K562 (cell line): ENCODE measurements around the gene LRRK2.

Experiments
- ARID3A ChIP-seq: IDR thresholded peaks from 2 replicates; pipeline ENCODE4 v1.6.1; 2012; ENCODE audit warnings: low read depth, low read length, improper control_type of control experiment, borderline replicate concordance
- CHD2 ChIP-seq: IDR thresholded peaks from 2 replicates; pipeline ENCODE4 v1.6.1; 2011; ENCODE audit warnings: low read depth, low read length
- FOXP4 ChIP-seq: sonication (generic); formaldehyde crosslinking; IDR thresholded peaks from 2 replicates; pipeline ENCODE4 v1.8.0; 2022; ENCODE audit warnings: mild to moderate bottlenecking, missing genetic modification reagents, borderline replicate concordance
- GTF2F1 ChIP-seq: IDR thresholded peaks from 2 replicates; pipeline ENCODE4 v1.6.1; 2011; ENCODE audit warnings: low read depth, low read length, improper control_type of control experiment
- ZBTB40 ChIP-seq, 2 experiments: fragments of 450-650 bp in 1 of 2; sonication (generic) in 1 of 2; formaldehyde crosslinking in 1 of 2; IDR thresholded peaks; 2 replicates each; pipeline versions ENCODE4 v1.7.1 to v1.9.0; 2016 to 2022; ENCODE audit warnings: inconsistent platforms in 1 of 2, mild to moderate bottlenecking in 1 of 2, missing genetic modification reagents in 1 of 2
- ZNF280B ChIP-seq: fragments of 250-450 bp; sonication (Bioruptor Pico); IDR thresholded peaks from 2 replicates; pipeline ENCODE4 v1.5.1; 2021; ENCODE audit warnings: mild to moderate bottlenecking

- TF ChIP-seq CHD2 (no peak), ZBTB40 (IDR thresholded peaks at IDR 0.05) (no peak), ZBTB40 (CRISPR knock-in tag; IDR thresholded peaks at IDR 0.05) (no peak), ZNF280B (no peak), ARID3A (no peak), FOXP4 (CRISPR knock-in tag) (no peak), GTF2F1 (no peak)
These were observed at the start of gene LRRK2 for GRCh38 chr12:40224439-40225291.
